Measurements from ENCODE around the gene EPS8L2. TPM values are rescaled to one million over a fixed set of nuclear protein-coding genes. Genes with fewer than 3 reads are reported as not detected.

The EPS8L2 gene
- total and polyA plus RNA-seq, 2 of the 4 experiments (the other 2 are of a cell fraction): 17.2 to 39.4 TPM

DNA sequence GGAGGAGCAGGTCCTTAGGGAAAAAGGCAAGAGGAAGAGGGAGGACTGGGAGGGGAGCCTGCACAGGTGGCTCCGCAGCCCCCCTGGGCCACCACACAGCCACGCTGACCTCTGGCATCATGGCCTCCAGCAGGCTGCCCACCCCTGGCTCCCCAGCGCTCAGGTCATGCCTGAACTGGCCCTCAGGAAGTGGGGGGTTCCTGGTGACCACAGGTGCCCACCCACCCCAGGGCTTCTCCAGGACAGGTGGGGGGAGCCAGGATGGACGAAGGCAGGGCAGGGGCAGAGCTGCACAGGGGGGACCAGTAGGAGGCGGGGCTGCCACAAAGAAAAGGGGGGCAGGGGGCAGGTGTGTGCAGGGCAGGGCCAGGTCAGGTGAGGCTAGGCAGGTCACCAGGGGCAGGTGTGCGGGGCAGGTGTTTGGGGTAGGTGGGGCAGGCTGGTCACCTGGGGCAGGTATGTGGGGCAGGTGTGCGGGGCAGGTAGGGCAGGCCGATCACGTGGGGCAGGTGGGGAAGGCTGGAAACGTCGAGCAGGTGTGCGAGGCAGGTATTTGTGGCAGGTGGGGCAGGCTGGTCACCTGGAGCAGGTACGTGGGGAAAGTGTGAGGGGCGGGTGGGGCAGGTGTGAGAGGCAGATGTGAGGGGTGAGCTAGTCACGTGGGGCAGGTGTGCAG lies 12.0 kb upstream of the EPS8L2 start:
- no peak for ATAC-seq (ENCODE audit: low read depth)
- Histone ChIP-seq H3K4me3 (ENCODE audit: insufficient read depth, low read depth, low read length) (peak overlapping the region; percentile 90), H2BK20ac (ENCODE audit: low read depth, low read length) (no peak overlapping the region), H3K27ac (ENCODE audit: insufficient read depth, low read length) (no peak overlapping the region), H3K79me1 (ENCODE audit: low read depth in 1 of 2, low read length in 2 of 2) (peaks cover 26 to 64% of the 10 kb centered on the region in 2 experiments), H3K4ac (ENCODE audit: low read depth, low read length) (no peak overlapping the region; the same call in 1 of the 2 replicates), H3K27me3 (ENCODE audit: control insufficient read depth, insufficient read depth, low read length) (no peaks in the 10 kb centered on the region), H3K36me3 (ENCODE audit: control insufficient read depth, insufficient read depth, low read length) (peaks cover 10% of the 10 kb centered on the region), H3K23ac (ENCODE audit: low read depth, low read length) (no peak overlapping the region), H3K9ac (ENCODE audit: low read depth, low read length) (0 out of 2 replicates have a peak overlapping the region, but pooled peaks have one; percentile 14), H2AK5ac (ENCODE audit: low read depth, low read length) (peak overlapping the region; percentile 78), H4K20me1 (ENCODE audit: insufficient read depth, low read length) (peaks cover 37% of the 10 kb centered on the region), H3K9me1 (ENCODE audit: insufficient read depth, low read length) (peaks cover 24% of the 10 kb centered on the region), H2AK9ac (replicated peaks; ENCODE audit: low read depth, low read length, poor library complexity) (peak overlapping the region; percentile 85), H2BK15ac (ENCODE audit: low read depth, low read length) (no peak overlapping the region), H2BK5ac (ENCODE audit: low read depth, low read length, poor library complexity, severe bottlenecking) (no peak overlapping the region), H3K56ac (ENCODE audit: extremely low read depth, insufficient read depth, low read length) (no peak overlapping the region), H4K5ac (ENCODE audit: low read depth, low read length) (no peak overlapping the region; the same call in 1 of the 2 replicates), H3K4me1 (ENCODE audit: control insufficient read depth, insufficient read depth, low read length) (peaks cover 29% of the 10 kb centered on the region), H3K9me3 (ENCODE audit: control insufficient read depth, insufficient read depth, low read length) (no peaks in the 10 kb centered on the region), H2BK120ac (ENCODE audit: low read depth, low read length) (no peak overlapping the region), H4K91ac (ENCODE audit: insufficient read depth, low read depth, low read length) (no peak overlapping the region; the same call in 1 of the 2 replicates), H2AFZ (replicated peaks; ENCODE audit: low read length, poor library complexity) (no peak overlapping the region), H3K4me2 (ENCODE audit: low read depth, low read length) (peak overlapping the region; percentile 82), H3K18ac (ENCODE audit: low read depth, low read length) (no peak overlapping the region), H3K14ac (replicated peaks; ENCODE audit: low read depth, low read length) (no peak overlapping the region), H4K8ac (ENCODE audit: low read depth in 2 of 2, low read length in 2 of 2) (peak overlapping the region in 1 of 2 experiments; percentile 60; a peak in 1 of 4 replicates)
- no peak for DNase-seq
- dilution Hi-C loops (cut with HindIII; ENCODE audit: low sequenced_read_pairs, unreplicated experiment) (no loop called here), intact Hi-C loops (cut with micrococcal nuclease) (no loop called here), in situ Hi-C loops (cut with MboI; ENCODE audit: low sequenced_read_pairs) (no loop called here)
- POLR2A ChIA-PET (ENCODE audit: unreplicated experiment): interaction anchor here (0.5 kb wide), 1 partner anchor 49 kb away, joined by 20 read pairs; no protein-coding TSS in a partner anchor
- 79% methylated on average over 8 of the region's 15 CpGs; no CpG with 5 or more reads in 1 of the 2 experiments for WGBS, 2 experiments (ENCODE audit: extremely low coverage in 2 of 2, insufficient read length in 1 of 2)
- CTCF ChIA-PET: no interaction called here
- no TSS peak for BruUV-seq (replicated peaks)
- TF ChIP-seq, protein P1, sequence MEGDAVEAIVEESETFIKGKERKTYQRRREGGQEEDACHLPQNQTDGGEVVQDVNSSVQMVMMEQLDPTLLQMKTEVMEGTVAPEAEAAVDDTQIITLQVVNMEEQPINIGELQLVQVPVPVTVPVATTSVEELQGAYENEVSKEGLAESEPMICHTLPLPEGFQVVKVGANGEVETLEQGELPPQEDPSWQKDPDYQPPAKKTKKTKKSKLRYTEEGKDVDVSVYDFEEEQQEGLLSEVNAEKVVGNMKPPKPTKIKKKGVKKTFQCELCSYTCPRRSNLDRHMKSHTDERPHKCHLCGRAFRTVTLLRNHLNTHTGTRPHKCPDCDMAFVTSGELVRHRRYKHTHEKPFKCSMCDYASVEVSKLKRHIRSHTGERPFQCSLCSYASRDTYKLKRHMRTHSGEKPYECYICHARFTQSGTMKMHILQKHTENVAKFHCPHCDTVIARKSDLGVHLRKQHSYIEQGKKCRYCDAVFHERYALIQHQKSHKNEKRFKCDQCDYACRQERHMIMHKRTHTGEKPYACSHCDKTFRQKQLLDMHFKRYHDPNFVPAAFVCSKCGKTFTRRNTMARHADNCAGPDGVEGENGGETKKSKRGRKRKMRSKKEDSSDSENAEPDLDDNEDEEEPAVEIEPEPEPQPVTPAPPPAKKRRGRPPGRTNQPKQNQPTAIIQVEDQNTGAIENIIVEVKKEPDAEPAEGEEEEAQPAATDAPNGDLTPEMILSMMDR (conservative IDR thresholded peaks at IDR 0.05; ENCODE audit: low read depth, low read length): no peak
- TF ChIP-seq MAZ (IDR thresholded peaks at IDR 0.05; ENCODE audit: borderline replicate concordance, low read depth, low read length) (no peak), FOS (IDR thresholded peaks at IDR 0.05; ENCODE audit: low read depth, low read length) (no peak), ELK1 (IDR thresholded peaks at IDR 0.05; ENCODE audit: borderline replicate concordance, low read depth, low read length) (no peak), RAD21 (IDR thresholded peaks at IDR 0.05; ENCODE audit: low read length) (no peak), NFE2L2 (IDR thresholded peaks at IDR 0.05; ENCODE audit: low read depth, low read length) (no peak), RCOR1 (IDR thresholded peaks at IDR 0.05; ENCODE audit: insufficient replicate concordance, low read length) (no peak), CEBPB (IDR thresholded peaks at IDR 0.05; ENCODE audit: low read depth, low read length) (no peak), MAFK (IDR thresholded peaks at IDR 0.05; ENCODE audit: low read depth, low read length) (no peak), CHD1 (IDR thresholded peaks at IDR 0.05; ENCODE audit: low read depth, low read length) (no peak), MXI1 (IDR thresholded peaks at IDR 0.05; ENCODE audit: borderline replicate concordance, low read depth, low read length) (no peak), POLR2A (IDR thresholded peaks at IDR 0.05; ENCODE audit: low read depth, low read length) (no peak), BHLHE40 (IDR thresholded peaks at IDR 0.05; ENCODE audit: low read depth, low read length) (no peak), RFX5 (IDR thresholded peaks at IDR 0.05; ENCODE audit: low read depth, low read length) (no peak)
- TF ChIP-seq, protein P2, sequence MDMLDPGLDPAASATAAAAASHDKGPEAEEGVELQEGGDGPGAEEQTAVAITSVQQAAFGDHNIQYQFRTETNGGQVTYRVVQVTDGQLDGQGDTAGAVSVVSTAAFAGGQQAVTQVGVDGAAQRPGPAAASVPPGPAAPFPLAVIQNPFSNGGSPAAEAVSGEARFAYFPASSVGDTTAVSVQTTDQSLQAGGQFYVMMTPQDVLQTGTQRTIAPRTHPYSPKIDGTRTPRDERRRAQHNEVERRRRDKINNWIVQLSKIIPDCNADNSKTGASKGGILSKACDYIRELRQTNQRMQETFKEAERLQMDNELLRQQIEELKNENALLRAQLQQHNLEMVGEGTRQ (IDR thresholded peaks at IDR 0.05; ENCODE audit: low read depth, low read length): no peak
